Measurements from ENCODE around the gene SMIM41.

DNA sequence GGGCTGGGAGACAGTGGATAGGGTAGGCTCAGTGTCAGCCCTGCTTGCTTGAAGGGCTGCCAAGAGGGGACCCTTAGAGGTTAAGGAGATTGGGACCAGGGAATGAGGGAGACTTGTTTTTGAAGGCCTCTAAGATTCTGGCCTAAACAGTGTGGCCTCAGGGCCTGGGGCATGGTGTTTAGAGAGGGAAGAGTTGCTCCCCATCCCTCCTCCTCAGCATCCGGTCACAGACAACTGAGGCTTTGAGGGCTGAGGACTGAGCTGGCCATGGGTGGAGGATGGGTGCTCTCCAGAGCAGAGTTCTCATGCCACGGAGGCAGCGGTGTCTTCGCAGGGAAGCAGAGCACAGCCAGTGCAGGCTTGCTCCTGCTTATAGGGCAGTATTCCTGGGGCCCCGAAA, 62.9 kb downstream of the SMIM41 start:
- TF ChIP-seq, protein P1, sequence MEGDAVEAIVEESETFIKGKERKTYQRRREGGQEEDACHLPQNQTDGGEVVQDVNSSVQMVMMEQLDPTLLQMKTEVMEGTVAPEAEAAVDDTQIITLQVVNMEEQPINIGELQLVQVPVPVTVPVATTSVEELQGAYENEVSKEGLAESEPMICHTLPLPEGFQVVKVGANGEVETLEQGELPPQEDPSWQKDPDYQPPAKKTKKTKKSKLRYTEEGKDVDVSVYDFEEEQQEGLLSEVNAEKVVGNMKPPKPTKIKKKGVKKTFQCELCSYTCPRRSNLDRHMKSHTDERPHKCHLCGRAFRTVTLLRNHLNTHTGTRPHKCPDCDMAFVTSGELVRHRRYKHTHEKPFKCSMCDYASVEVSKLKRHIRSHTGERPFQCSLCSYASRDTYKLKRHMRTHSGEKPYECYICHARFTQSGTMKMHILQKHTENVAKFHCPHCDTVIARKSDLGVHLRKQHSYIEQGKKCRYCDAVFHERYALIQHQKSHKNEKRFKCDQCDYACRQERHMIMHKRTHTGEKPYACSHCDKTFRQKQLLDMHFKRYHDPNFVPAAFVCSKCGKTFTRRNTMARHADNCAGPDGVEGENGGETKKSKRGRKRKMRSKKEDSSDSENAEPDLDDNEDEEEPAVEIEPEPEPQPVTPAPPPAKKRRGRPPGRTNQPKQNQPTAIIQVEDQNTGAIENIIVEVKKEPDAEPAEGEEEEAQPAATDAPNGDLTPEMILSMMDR (IDR thresholded peaks at IDR 0.05; ENCODE audit: low read depth, low read length, missing input control), result no peak
- TF ChIP-seq RAD21 (IDR thresholded peaks at IDR 0.05) (no peak), ZBTB33 (IDR thresholded peaks at IDR 0.05) (no peak), JUND (IDR thresholded peaks at IDR 0.05) (no peak), REST (IDR thresholded peaks at IDR 0.05) (no peak), YY1 (IDR thresholded peaks at IDR 0.05) (no peak), MAX (IDR thresholded peaks at IDR 0.05) (no peak), SP1 (IDR thresholded peaks at IDR 0.05) (no peak), FOXA1 (IDR thresholded peaks at IDR 0.05) (no peak)
